Hematopoietic multipotent progenitor cell treated with erythropoietin and hydrocortisone succinate and interleukin-3 and kit ligand, for 6 days (in vitro differentiated cells): ENCODE measurements around the gene PTGS1.

Experiments used
- DNase-seq: peaks from one replicate; pipeline ENCODE4 v3.0.0-alpha.2; 2015

Gene PTGS1

GRCh38 chr9:122376796-122377195, 6.0 kb downstream of the PTGS1 start:
- DNase-seq = peak; percentile 18

GRCh38 chr9:122377241-122378164, 6.7 kb downstream of the PTGS1 start:
- peak; percentile 80 for DNase-seq

GRCh38 chr9:122378236-122378635, 7.4 kb downstream of the PTGS1 start:
- DNase-seq = no peak

DNA sequence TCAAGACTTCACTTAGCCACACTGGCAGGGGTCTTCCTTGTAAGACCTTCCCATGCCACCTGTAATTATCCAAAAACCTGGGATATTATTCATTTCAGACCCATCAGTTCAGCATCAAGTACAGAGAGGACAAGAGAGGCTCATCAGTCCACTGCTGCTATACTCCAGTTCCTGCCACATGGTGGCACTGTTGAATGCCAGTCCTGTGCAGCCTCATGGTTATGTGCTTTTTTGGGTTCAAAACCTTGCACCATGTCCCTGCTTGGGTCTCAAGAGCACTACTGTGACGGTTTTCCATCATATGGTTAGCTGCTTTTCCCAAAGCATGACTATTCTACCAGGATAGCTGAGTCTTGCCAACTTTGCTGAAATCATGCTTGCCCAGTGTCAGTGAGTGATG, 8.5 kb downstream of the PTGS1 start:
- peak; percentile 32 for DNase-seq

DNA sequence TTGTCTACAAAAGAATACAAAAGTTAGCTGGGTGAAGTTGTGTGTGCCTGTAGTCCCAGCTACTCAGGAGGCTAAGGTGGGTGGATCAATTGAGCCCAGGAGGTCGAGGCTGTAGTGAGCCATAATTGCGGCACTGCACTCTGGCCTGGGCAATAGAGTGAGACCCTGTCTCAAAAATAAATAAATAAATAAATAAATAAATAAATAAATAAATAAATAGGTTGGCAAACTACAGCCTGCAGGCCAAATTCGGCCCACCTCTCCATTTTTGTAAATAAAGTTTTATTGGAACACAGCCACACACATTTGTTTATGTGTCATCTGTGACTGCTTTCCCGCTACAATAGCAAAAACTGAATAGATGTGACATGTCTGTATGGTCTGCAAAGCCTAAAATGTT, 9.5 kb downstream of the PTGS1 start:
- DNase-seq = no peak

- no peak for DNase-seq
Observed at GRCh38 chr9:122381206-122381950, 10.6 kb downstream of the PTGS1 start.

DNA sequence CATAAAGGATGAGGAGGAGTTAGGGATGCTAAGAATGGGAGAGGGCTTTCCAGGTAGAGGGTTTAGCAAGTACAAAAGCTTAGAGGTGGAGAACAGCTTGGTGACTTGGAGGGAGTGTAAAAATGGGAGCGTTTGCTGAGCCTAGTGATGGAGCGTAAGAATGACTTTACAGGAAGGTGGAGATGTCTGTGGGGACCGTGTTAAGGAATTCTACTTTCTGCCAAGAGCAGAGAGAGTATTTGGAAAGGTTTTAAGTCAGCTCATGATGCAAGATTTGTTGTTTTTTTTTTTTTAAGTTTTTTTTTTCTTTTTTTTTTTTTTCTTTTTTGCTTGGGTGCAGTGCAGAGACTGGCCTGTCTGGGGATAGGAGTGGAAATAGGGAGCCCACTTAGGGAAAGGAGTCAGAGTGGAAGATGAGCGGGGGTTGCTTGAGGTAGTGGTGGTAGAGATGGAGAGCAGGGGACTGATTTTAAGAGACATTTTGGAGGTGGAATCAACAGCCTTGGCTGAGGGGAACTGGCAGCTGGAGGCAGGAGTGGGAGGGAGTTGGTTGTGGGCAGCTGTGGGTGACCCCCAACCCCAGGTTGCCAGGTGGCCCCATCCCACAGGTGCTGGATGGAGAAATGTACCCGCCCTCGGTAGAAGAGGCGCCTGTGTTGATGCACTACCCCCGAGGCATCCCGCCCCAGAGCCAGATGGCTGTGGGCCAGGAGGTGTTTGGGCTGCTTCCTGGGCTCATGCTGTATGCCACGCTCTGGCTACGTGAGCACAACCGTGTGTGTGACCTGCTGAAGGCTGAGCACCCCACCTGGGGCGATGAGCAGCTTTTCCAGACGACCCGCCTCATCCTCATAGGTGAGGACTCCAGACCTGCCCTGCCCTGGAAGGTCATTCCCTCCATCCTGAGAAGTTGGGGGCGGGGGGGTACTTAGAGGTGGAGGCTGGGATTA, 12.4 kb downstream of the PTGS1 start:
- no peak for DNase-seq

DNA sequence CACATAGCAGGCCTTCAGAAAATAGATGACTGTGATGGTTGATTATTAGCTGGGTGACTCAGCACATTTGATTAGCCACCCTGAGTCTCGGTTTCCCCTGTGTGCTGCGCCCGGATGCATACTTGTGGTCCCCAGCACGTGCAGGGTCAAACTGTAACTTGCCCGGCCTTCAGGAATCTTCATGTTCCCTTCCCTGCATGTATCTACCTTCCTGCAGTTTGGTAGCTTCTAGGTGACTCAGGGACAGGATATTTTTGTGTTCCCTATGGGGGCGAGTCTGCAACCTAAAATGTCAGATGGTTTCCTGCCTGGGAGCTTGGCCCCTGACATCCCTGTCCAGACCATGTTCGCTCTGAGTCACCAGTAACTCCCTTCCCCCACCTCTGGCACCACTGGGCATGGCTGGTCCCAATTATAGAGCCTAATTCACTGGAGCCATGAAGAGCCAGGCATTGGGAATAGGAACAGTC, 13.2 kb downstream of the PTGS1 start:
- no peak for DNase-seq

DNA sequence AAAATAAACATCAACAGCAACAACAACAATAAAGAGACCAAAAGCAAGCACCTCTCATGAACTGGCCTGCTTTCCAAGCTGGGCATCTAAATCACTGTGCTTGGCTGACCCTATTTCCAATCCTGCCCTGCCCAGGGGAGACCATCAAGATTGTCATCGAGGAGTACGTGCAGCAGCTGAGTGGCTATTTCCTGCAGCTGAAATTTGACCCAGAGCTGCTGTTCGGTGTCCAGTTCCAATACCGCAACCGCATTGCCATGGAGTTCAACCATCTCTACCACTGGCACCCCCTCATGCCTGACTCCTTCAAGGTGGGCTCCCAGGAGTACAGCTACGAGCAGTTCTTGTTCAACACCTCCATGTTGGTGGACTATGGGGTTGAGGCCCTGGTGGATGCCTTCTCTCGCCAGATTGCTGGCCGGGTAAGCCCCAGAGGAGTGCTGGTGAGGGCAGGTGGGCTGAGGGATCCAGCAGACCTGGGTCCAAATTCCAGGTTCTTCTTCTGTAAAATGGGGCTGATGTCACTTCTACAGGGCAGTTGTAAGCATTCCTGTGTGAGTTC, 15.6 kb downstream of the PTGS1 start:
- DNase-seq = no peak

- no peak for DNase-seq
Observed at GRCh38 chr9:122387536-122387935, 16.7 kb downstream of the PTGS1 start.

DNA sequence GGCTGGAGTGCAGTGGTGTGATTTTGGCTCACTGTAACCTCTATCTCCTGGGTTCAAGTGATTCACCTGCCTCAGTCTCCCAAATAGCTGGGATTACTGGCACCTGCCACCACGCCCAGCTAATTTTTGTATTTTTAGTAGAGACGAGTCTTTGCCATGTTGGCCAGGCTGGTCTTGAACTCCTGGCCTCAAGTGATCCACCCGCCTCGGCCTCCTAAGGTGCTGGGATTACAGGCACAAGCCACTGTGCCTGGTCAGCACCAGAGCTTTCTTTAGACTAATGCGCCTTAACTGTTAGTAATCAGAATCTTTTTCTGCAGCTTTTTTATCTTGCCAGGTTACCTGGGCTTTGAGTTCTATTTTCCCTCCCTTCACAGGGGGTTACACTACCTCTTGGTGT, 18.4 kb downstream of the PTGS1 start:
- no peak for DNase-seq

DNA sequence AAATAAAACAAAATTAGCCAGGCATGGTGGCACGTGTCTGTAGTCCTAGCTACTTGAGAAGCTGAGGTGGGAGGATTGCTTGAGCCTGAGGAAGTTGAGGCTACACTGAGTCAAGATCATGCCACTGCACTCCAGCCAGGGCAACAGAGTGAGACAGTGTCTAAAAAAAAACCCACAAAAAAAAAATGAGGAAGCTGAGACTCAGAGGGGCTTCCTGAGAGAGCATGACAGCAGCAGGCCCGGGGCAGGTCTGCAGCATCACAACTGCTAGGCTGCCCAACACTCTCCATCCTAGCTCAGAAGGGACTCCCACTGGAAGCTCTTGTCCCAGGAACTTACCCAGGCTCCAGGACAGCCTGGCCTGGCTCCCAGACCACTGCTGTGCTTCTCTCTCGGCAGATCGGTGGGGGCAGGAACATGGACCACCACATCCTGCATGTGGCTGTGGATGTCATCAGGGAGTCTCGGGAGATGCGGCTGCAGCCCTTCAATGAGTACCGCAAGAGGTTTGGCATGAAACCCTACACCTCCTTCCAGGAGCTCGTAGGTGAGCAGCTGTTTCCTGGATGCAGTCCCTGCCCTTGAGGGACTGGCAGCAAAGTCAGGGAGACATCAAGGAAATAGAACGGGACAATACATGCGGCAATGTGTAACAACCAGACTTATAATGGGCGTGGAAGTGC, 19.1 kb downstream of the PTGS1 start:
- peak; percentile 50 for DNase-seq

DNA sequence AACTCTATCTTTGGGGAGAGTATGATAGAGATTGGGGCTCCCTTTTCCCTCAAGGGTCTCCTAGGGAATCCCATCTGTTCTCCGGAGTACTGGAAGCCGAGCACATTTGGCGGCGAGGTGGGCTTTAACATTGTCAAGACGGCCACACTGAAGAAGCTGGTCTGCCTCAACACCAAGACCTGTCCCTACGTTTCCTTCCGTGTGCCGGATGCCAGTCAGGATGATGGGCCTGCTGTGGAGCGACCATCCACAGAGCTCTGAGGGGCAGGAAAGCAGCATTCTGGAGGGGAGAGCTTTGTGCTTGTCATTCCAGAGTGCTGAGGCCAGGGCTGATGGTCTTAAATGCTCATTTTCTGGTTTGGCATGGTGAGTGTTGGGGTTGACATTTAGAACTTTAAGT, 21.5 kb downstream of the PTGS1 start:
- DNase-seq = no peak

DNA sequence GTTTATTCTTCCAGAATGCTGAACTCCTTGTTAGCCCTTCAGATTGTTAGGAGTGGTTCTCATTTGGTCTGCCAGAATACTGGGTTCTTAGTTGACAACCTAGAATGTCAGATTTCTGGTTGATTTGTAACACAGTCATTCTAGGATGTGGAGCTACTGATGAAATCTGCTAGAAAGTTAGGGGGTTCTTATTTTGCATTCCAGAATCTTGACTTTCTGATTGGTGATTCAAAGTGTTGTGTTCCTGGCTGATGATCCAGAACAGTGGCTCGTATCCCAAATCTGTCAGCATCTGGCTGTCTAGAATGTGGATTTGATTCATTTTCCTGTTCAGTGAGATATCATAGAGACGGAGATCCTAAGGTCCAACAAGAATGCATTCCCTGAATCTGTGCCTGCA, 21.9 kb downstream of the PTGS1 start:
- DNase-seq = no peak

GRCh38 chr9:122393284-122393983, 22.6 kb downstream of the PTGS1 start:
- DNase-seq = no peak

- DNase-seq = no peak
Observed at GRCh38 chr9:122394265-122395125, 23.7 kb downstream of the PTGS1 start.

- DNase-seq = no peak
Observed at GRCh38 chr9:122396614-122397148, 25.9 kb downstream of the PTGS1 start.

DNA sequence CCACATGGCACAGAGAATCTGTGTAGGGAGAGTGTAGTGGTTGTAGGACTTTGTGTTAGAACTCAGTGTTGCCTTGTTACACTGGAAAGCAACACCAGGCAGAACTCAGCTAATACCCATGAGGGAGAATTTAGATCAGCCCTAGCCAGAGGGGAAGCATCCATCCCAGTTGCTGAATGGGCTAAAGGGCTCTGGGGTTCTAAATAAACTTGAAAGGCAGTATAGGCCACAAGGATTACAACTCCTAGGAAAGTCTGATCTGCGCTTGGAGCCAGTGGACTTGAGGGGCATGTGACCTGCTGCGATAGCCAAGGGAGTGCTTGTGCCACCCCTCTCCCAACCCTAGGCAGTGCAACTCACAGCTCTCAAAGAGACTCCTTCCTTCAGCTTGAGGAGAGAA, 26.9 kb downstream of the PTGS1 start:
- no peak for DNase-seq

GRCh38 chr9:122398371-122398924, 27.6 kb downstream of the PTGS1 start:
- DNase-seq = no peak

- DNase-seq = no peak
Observed at GRCh38 chr9:122401896-122402295, 31.1 kb downstream of the PTGS1 start.
